HFF-Myc (cell line): ENCODE results near the gene TRMT2A.

Source experiments
- DNase-seq: peaks from one replicate; pipeline ENCODE4 v3.0.0-alpha.2; 2011; ENCODE audit warnings: low read depth; ENCODE audit errors: extremely low read depth
- H3K4me3 ChIP-seq: replicated peaks from 2 replicates; pipeline ENCODE4 v1.5.1; 2011; ENCODE audit warnings: low read depth, mild to moderate bottlenecking, control low read depth, low read length
- TF ChIP-seq, protein P1 (sequence below): IDR thresholded peaks from 2 replicates; pipeline ENCODE4 v1.5.1; 2012; ENCODE audit warnings: mild to moderate bottlenecking, low read depth, low read length, control low read depth; ENCODE audit errors: missing control alignments

TRMT2A gene

DNA sequence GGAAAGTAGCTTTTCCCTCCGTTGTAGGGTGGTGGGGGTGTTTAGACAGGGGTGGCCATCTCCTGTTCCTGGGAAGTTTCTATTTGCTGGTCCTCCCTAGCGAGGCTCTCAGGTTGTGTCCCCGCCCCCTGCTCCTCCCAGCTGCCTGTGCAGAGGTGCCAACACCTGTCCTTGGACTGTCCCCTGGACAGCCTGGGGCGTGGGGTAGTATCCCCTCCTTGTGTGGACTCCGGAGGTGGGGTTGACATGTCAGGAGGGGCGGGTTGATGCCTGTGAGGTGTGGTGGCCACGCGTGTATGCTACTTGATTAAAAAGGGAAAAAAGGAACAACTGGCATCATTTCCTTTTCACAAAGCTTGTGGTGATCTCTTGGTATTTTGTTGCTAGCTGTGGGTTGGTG is 15.4 kb downstream of the TRMT2A start:
- TF ChIP-seq, protein P1, sequence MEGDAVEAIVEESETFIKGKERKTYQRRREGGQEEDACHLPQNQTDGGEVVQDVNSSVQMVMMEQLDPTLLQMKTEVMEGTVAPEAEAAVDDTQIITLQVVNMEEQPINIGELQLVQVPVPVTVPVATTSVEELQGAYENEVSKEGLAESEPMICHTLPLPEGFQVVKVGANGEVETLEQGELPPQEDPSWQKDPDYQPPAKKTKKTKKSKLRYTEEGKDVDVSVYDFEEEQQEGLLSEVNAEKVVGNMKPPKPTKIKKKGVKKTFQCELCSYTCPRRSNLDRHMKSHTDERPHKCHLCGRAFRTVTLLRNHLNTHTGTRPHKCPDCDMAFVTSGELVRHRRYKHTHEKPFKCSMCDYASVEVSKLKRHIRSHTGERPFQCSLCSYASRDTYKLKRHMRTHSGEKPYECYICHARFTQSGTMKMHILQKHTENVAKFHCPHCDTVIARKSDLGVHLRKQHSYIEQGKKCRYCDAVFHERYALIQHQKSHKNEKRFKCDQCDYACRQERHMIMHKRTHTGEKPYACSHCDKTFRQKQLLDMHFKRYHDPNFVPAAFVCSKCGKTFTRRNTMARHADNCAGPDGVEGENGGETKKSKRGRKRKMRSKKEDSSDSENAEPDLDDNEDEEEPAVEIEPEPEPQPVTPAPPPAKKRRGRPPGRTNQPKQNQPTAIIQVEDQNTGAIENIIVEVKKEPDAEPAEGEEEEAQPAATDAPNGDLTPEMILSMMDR: no peak
- H3K4me3 ChIP-seq: no peak overlapping the region

DNA sequence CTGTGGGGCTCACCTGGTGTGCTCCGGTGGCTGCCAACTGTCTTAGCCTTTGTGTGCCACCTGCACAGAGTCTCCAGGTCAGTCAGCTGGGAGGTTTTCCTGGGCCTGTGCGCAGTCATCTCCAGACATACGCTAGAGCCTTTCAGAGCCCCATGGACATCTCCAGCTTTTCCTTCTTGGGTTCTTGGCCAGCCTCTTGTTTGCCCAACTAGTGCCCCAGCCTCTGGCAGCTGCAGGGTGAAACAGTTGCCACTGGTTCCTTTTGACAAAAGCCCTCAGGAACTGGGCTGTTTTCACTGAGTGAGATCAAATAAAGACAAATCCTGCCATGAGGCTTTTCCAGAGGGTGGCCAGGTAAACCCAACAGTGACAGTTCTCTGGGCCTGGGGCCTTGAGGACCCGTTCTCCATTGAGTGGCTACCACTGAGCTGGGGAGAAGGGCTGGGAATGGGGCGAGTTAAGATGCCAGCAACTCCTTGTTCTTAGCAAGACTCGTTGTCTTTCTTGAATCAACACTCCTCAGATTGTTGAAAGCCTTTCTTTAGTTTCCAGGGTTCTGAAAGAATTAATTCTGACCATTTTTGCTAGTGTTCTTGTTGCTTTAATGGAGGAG is 17.8 kb downstream of the TRMT2A start:
- H3K4me3 ChIP-seq: no peak overlapping the region
- no peak for DNase-seq
- TF ChIP-seq, protein P1: no peak

More for the DNA sequence above, 15.4 kb downstream of the TRMT2A start:
- DNase-seq: no peak

DNA sequence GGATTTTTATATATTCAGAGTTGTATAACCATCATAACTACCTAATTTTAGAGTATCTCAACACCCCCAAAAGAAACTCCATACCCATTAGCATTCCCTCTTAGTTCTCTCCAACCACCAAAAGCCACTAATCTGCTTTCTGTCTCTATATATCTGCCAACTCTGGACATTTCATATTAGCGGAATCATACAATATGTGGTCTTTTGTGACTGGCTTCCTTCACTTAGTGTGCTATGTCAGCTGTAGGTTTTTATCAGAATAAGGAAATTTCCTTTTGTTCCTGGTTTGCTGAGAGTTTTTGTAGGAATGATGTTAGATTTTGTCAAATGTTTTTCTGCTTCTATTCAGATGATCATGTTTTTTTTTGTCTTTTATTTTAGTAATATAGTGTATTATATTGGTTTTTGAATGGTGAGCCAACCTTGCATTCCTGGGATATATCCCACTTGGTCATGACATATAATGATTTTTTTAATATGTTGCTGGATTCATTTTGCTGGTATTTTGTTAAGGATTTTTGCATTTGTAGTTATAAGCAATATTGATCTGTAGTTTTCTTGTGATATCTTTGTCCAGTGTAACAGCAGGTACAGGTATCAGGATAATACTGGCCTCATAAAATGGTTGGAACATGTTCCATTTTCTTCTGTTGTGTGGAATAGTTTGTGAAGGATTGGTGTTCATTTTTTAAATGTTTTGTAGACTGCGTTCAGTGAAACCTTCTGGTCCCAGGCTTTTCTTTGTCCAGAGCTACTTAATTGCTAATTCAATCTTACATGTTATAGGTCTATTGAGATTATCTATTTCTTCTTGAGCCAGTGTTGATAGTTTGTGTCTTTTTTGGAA is 20.2 kb downstream of the TRMT2A start:
- no peak for DNase-seq
- TF ChIP-seq, protein P1: no peak
- no peak overlapping the region for H3K4me3 ChIP-seq

DNA sequence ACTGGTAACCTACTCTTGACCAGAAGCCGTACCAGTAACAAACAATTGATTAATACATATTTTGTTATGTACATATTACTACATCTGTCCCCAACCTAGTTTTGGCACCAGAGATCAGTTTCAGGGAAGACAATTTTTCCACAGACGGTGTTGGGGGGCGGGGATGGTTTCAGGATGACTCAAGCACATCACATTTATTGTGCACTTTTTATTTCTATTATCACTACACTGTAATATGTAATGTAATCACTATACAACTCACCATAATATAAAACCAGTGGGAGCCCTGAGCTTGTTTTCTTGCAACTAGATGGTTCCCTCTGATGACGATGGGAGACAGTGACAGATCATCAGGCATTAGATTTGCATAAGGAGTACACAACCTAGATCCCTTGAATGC is 21.5 kb downstream of the TRMT2A start:
- TF ChIP-seq, protein P1: no peak

DNA sequence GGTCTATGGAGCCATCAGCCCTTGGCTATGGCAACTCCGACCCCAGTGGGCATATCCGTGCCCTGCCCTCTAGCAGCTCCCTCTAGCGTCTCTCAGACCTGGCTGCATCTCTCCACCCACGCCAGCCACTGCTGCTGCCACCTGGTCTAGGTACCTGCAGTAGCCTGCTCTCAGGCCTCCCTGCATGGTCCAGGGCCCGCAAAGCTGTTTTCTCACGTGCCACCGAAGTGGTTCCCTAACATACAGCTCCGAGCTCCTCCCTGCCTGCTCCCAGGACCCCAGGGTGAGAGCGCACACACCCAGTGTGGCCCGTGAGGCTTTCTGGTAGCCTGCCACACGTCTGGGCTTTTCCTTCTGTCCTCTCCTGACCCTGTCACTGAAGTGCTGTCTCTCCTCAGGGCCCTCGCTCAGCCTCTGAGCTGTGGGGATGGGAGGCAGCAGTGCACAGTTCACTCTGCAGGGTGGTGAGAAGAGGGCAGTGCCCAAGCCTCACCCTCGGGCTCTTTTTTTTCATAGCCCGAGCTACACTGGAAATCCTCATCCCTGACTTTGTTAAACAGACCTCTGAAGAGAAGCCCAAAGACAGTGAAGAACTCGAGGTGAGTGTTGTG is 22.7 kb downstream of the TRMT2A start:
- DNase-seq: no peak
- TF ChIP-seq, protein P1: no peak
- no peak overlapping the region for H3K4me3 ChIP-seq

More for the DNA sequence above, 21.5 kb downstream of the TRMT2A start:
- H3K4me3 ChIP-seq: no peak overlapping the region
- DNase-seq: no peak

DNA sequence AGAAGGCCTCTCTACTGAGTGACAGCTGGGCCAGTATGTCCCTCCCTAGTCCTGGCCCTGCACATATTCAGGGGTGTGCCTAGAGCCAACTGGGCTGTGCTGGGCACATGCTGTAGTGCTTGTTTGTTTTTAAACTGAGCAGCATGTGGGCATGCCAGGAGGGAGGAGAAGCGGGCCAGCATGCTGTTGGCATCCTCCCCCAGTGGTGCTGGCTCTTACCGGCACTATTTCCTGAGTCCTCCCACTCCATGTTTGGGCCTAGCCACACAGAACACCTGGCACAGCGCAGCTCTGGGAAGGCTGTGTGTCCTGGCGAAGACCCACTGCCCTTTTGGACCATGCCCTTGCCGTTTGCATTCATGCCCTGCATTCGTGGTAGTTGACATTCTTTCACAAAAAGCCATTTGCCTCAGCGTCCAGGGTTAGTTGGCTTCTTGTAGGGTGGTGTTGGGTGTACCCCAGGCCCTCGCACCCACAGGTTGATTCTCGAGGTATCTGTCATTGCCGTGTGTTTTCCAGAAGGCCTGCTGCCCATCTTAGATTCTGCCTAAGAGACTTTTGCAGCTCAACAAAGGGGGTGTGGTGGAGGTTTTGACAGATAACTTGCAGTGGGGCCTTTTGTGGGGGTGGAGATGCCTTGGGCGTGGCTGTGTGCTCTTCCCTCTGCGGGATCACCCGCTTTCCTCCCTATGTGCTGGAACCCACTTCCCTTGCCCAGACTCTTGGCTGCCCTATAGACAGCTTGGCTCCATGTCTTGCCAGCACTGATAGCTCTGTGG is 23.4 kb downstream of the TRMT2A start:
- TF ChIP-seq, protein P1: no peak
- H3K4me3 ChIP-seq: no peak overlapping the region
- DNase-seq: no peak
